Activated gamma-delta T cell treated with anti-CD3 and anti-CD28 coated beads, Interleukin-2, amount 50 U/mL, for 16 hours (primary cell): ENCODE measurements around the gene GPR82.
"Not testable (repeated sequence)": the region's sequence is repeated elsewhere in the genome, so short reads cannot be mapped to it uniquely, and the experiment has no call there.

Experiments
- DNase-seq: peaks from one replicate; pipeline ENCODE4 v3.0.0-alpha.2; 2020; ENCODE audit warnings: low read depth

The GPR82 gene

GRCh38 chrX:41719610-41720009 is 4.4 kb upstream of the GPR82 start:
- DNase-seq = not testable (repeated sequence)

DNA sequence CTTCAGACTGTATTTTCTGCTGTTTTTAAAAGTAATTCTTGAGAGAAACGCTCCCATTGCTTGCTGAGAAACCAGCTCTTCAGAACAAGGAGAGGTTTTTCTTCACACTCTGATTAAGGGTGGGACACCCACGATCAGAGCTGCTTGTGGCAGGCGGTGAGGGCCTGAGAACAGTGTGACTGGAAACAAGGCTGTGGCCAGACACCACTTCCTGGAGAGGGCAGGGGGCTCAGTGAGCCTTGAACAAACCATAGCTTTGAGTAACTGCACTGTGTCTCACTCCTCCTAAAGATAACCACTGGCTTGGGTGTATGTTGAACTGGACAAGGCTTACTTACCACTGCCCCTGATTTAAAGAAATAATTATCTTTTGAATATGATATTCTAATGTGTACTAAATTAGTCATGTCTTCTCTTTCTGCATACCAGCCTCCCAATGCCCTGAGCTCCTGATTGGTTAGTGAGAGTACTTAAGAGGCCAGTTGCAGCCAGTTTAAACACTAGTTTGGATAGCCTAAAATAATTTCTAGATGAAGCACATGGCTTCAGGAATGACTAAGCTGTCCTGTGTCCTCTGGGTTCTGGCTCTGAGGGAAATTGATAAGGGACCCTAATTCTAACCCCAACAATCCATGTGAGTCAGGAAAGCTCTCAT is 3.7 kb upstream of the GPR82 start:
- DNase-seq = peak; percentile 28

GRCh38 chrX:41721590-41721989 is 2.4 kb upstream of the GPR82 start:
- no peak for DNase-seq

GRCh38 chrX:41722214-41722613 is 1.8 kb upstream of the GPR82 start:
- no peak for DNase-seq

DNA sequence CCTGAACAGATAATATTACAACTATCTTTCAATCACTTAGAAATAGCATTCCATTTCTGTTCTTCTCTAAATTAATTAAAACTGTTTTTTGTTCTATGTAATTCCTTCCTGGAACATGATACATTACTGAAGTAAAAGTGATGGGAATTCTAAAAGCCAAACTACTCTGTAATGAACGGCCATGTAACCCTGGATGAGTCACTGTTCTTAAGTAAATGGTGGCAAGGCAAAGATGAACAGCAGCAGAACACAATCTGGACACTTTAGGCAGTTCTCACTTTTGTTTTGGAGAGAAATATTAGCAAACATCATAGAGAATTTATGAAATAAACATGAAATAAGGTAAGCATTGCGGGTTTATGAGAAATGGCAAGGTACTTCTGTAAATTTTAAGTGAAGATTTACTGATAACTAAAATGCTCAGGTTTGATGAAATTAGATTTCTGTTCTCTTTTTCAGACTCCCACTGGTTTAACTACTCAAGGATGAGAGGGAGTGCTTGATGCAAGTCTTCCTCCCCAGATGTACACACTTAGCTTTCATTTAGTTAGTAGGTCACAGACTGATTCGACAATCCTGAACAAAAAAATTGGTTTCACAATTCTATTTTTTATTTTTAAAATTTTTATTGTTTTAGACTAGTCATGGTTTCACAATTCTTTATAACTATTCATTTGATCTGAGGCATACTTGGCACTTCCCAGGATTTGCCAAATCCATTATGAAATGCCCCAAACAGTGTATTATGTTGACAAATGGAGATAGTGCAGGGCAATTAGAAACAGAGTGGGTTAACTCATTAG is 964 bp upstream of the GPR82 start:
- DNase-seq = no peak

GRCh38 chrX:41728125-41728524 is 4.1 kb downstream of the GPR82 start:
- DNase-seq = no peak

- DNase-seq = no peak
Measured at GRCh38 chrX:41730081-41730480, 6.1 kb downstream of the GPR82 start.

GRCh38 chrX:41732260-41732659 is 8.3 kb downstream of the GPR82 start:
- DNase-seq = no peak

GRCh38 chrX:41733939-41734338 is 10.0 kb downstream of the GPR82 start:
- DNase-seq = no peak

GRCh38 chrX:41734530-41734929 is 10.5 kb downstream of the GPR82 start:
- no peak for DNase-seq

- DNase-seq = no peak
Measured at GRCh38 chrX:41737065-41737464, 13.1 kb downstream of the GPR82 start.

- DNase-seq = no peak
Measured at GRCh38 chrX:41739871-41740270, 15.9 kb downstream of the GPR82 start.

DNA sequence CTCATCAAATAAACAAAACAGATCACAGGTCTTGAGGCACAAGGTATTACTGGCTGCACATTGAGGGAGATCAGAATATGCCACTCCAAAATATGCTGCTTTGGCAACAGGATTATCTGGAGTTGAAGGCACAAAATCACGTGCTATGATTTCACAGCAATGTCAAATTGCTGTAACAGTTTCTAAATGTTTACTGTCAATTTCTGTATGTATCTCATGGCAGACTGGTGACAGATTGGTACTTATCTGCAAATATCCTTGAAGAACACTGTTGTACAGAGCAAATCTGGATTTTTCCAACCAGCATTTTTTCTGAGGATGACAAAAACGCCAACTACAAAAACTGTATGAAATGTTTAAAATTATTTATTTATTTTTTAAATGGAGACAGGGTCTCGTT is 26.7 kb downstream of the GPR82 start:
- no peak for DNase-seq

DNA sequence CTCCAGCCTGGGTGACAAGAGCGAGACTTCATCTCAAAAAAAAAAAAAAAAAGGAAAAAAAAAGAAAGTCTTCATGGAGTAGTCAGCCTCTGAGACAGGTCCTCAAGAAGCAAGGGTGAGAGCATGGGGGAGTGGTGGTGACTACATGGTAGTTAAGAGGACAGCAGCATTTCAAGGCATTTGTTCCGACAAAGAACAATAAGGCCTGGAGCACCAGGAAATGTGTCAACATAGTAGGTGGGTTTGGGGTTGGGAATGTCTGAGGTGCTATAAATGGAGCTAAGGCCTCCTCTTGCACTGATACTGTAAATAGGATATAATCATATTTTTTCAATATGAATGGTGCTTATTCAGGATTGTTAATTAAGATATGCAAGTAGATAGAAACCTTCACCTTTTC is 34.4 kb downstream of the GPR82 start:
- DNase-seq = no peak

DNA sequence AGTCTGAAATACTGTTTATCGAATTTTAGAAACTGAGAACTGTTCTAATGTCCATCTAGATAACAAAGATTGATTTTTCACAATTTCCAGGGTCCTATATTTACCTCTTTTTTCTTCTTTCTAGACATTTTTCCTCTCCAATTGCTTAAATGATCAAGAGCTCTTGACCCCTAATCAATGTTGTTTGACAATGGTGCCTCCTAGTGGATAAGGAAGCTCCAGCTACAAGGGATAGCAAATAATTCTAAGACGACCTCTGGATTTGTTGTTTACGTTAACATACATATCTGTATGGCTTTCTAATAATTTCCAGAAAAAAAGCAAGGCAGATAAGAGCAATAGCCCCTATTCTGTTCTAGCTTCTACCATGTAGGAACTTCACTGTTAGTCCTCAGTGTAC is 35.8 kb downstream of the GPR82 start:
- DNase-seq = no peak

DNA sequence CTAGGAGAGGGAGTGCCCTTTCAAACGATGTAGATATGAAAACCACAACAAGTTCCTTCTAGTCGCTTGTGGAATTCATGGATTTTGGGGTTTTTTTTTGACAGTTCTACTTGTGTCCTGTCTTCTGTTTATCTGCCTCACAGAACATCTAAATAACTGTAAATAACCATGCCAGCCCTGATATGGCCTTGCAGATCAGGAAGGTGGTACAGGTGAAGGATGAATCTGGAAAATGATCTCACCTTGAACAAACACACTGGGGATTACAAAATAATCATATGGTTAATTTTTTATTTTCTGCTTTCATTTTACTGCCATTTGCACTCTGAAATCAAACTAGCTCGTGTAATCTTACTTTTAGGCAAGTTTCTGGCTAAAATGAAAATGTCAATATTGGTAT is 37.2 kb downstream of the GPR82 start:
- DNase-seq = no peak

GRCh38 chrX:41761702-41762101 is 37.7 kb downstream of the GPR82 start:
- DNase-seq = no peak

DNA sequence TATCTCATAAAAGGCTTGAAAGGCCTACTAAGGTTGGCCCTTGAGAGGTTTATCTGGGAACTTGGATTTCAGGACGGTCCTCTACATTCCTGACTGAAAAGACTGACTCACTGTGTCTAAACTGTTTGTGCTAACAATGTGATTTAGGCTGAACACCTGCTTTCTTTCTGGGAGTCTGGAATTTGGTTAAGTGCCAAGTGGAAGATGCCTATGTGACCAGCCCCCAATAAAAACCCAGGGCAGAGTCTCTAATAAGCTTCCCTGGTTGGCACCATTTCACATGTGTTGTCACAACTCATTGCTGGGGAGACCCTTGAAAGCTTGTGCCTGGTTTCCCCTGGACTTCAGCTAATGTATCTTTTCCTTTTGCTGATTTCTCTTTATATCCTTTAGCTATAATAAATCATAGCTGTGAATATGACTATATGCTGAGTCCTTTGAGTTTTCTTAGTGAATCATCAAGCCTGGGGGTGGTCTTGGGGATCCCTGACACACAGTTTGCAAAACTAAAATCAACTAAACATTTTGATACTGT is 55.1 kb downstream of the GPR82 start:
- no peak for DNase-seq
